Measurements from ENCODE around the gene SP3.

DNA sequence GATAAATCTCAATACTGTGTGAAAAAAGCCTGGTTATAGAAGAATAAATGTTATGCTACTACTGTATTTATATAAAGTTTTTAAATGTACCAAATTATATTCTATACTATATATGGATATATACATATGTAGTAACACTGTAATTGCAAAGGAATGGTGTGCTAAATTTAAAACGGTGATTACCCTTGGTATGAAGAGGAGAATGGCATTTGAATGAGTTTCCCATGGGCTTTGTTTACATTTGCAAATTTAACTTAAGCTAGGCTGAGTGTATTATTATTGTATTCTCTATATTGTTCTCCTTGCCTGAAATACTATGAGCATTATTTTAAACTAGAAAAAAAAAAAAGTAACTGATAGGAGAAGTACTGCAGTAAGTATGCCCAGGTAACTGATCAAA, 4.7 kb upstream of the SP3 start:
- TF ChIP-seq POLR2A (IDR thresholded peaks at IDR 0.05; ENCODE audit: low read depth, low read length) (no peak), TAF1 (IDR thresholded peaks at IDR 0.05; ENCODE audit: low read depth, low read length) (no peak), POLR2AphosphoS5 (IDR thresholded peaks at IDR 0.05; ENCODE audit: low read depth, low read length) (no peak)
